HG03045 (cell line): Measurements from ENCODE around the gene SLC6A16.
"Not testable (repeated sequence)": the region's sequence is repeated elsewhere in the genome, so short reads cannot be mapped to it uniquely, and the experiment has no call there.

Experiments
- ATAC-seq: cut with Tn5 transposase; IDR thresholded peaks from one replicate; pipeline ENCODE4 v1.9.1; 2021; ENCODE audit warnings: mild to moderate bottlenecking, moderate library complexity; ENCODE audit not compliant: unreplicated experiment

Gene SLC6A16

DNA sequence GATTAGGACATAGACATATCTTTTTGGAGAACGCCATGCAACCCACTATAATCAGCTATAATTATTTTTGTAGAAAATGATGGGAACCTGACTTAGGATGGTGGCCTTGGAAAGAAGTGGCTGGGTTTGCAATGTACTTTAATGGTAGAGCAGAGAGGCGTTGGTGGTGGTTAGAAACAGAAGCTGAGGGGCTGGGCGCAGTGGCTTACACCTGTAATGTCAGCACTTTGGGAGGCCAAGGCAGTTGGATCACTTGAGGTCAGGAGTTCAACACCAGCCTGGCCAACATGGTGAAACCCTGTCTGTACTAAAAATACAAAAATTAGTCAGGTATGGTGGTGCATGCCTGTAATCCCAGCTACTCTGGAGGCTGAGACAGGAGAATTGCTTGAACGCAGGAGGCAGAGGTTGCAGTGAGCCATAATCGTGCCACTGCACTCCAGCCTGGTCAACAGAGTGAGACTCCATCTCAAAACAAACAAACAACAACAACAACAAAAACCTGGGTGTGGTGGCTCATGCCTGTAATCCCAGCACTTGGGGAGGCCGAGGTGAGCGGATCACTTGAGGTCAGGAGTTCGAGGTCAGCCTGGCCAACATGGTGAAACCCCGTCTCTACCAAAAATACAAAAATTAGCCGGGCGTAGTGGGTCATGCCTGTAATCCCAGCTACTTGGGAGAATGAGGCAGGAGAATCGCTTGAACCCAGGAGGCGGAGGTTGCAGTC, 7.9 kb upstream of the SLC6A16 start:
- ATAC-seq: not testable (repeated sequence)

GRCh38 chr19:49331616-49332055, 6.6 kb upstream of the SLC6A16 start:
- peak; percentile 31 for ATAC-seq

GRCh38 chr19:49331187-49331586, 6.2 kb upstream of the SLC6A16 start:
- ATAC-seq: not testable (repeated sequence)

DNA sequence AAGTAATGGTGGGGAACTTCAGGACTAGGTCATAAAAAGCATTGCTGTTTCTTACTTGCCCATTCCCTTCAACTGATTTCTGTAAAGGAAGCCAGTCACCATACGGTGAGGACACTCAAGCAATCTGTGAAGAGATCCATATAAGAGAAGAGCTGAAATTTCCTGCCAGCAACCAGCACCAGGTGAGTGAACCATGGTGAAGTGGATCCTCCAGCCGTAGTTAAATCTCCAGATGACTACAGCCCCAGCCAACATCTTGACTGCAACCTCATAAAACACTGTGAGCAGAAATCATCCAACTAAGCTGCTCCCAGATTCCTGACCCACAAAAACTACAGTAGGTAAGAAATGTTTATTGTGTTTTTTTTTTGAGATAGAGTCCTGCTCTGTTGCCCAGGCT, 3.8 kb upstream of the SLC6A16 start:
- no peak for ATAC-seq

DNA sequence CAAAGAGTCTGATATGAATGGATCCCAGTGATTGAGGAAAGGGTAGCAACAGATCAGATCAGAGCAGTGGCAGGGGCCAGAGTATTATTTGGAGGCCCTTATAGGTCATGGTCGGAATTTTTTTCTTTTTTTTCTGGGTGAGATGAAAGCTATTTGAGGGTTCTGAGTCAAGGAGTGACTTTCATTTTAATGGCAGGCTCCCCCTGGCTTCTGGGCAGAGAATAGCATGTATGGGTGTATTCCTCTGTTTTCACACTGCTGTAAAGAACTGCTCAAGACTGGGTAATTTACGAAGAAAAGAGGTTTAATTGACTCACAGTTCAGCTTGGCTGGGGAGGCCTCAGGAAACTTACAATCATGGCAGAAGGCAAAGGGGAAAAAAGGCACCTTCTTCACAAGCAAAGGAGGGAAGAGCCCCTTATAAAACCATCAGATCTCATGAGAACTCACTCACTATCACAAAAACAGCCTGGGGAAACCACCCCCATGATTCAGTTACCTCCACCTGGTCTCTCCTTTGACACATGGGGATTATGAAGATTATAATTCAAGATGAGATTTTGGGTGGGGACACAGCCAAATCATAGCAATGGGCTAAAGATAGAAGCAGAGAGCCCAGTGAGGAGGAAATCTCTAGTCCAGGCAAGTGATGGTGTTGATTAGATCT, 3.0 kb upstream of the SLC6A16 start:
- no peak for ATAC-seq

- ATAC-seq: no peak
Measured at GRCh38 chr19:49326165-49326704, 1.2 kb upstream of the SLC6A16 start.

DNA sequence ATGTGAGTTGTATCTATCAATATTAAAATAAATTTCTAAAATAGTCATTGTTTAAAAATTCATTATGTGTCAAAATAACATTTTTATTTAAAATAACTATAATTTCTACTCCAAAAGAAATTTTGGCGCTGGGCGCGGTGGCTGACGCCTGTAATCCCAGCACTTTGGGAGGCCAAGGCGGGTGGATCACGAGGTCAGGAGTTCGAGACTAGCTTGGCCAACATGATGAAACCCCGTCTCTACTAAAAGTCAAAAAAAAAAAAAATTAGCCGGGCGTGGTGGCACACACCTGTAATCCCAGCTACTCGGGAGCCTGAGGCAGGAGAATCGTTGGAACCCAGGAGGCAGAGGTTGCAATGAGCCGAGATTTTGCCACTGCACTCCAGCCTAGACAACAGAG, 765 bp upstream of the SLC6A16 start:
- not testable (repeated sequence) for ATAC-seq

DNA sequence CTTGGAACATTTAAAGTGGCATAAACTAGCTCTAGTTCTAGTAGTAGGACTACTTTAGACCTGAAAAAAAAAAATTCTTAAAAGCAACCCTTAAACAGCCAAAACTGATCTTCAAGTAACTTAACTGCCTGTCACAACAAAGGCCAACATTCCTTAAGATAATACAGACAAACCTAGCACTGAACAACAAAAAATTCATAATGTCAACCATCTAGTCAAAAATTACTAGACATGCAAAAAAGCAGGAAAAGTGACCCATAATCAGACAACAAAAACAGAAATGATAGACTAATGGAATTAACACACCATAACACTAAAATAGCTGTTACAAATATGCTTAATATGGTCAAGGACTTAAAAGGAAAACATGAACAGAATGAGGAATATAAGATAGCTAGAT, 6.7 kb downstream of the SLC6A16 start:
- no peak for ATAC-seq

GRCh38 chr19:49316284-49316683, 8.7 kb downstream of the SLC6A16 start:
- ATAC-seq: no peak

DNA sequence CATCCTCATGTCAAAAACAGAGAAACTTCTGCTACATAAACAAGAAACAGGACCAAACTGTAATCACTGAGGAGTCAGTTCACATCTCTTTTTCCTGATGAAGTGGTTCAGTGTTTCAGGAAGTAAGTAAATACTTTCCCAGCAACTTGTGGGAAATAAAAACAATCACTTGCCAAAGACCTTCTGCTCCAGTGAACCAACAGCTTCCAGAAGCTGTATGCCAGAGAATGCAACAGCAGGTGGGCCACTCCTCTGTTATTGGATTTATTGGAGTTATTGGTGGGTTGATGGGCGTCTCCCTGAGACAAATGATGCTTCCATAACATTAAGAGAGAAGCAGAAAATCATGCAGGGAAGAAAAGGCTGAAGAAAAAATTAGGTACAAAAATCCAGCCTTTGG, 9.9 kb downstream of the SLC6A16 start:
- no peak for ATAC-seq

DNA sequence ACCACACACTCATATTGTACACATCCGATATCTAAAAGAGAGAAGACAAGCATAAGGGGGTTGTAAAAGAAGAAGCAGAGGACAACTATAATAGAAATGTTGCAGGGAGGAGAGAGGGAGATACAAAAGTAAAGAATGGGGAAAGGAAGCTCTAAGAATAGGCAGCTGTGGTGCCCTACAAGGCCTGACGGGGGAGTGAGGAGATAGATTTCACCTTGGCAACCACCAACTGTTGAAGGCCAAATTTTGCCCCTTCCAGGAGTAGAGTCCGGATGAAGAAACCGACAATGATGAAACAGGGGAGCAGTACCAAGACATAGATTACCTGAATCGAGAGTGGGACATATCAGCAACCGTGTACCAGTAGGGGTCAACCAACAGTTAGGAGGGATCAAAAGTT, 15.9 kb downstream of the SLC6A16 start:
- no peak for ATAC-seq

DNA sequence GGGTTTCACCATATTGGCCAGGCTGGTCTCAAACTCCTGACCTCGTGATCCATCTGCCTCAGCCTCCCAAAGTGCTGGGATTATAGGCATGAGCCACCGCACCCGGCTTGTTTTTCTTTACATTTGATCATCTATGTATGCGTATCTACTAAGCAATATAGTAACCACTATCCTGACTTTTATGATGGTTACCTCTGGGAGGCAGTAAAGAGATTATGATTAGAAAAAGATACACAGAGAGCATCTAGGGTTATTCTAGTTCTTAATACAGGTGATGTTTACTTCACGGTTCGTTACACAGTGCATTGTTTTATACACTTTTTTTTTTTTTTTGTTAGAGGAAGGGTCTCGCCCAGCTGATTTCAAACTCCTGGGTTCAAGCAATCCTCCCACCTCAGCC, 18.3 kb downstream of the SLC6A16 start:
- not testable (repeated sequence) for ATAC-seq

DNA sequence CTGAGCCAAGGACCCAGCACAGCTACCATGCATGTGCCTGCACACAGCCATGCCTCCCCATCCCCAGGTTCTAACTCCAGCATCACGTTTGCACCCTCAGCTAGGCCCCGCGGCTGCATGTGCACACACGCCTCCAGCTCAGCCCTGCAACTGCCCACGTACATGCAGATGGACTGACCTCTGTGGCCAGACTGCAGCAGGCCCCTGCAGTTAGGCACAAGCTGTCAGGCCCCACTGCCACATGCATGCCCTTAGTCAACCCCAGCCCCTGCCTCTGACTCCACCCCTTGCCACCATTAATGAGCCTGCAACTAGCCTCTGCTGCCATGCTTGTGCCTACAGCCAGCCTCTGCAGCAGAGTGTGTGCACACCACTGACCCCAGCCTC, 23.1 kb downstream of the SLC6A16 start:
- no peak for ATAC-seq

DNA sequence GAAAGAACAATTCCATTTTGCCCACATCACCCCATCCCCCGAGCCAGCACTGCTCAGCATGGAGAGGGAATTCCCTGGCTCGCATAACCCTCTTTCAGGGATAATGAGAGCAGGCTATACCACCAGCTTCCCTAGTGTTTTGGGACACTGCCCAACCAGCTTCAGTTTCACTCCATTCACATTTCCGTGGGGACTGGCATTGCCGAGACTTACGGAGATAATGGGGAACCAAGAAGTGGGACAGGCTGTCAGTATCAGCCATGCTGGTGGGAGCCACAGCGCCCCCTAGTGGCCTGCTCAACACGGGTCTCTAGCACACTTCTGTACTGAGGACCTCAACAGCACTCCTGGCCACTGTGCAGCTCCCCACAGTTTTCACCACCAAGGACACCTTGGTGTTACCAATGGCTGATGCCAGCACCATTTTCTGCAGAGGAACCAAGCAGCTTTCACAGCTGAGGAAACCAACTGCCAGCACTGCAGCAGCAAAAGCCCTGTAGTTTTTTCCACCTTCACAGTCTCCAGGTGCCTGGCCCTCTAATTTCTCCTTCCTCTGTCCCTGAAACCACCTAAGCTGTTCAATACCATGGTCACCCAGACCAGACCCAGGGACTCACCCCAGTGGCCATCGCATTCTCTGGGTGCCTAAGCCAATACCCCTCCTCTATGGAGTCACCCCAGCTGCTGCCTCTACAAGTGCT, 23.7 kb downstream of the SLC6A16 start:
- no peak for ATAC-seq

DNA sequence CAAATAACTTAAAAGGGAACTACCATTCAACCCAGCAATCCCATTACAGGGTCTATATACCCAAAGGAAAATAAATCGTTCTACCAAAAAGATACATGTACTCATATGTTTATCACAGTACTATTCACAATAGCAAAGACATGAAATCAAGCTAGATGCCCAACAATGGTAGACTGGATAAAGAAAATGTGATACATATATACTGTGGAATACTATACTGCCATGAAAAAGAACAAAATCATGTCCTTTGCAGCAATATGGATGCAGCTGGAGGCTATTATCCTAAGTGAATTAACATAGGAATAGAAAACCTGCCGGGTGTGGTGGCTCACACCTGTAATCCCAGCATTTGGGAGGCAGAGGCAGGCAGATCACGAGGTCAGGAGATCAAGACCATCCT, 26.3 kb downstream of the SLC6A16 start:
- ATAC-seq: not testable (repeated sequence)

DNA sequence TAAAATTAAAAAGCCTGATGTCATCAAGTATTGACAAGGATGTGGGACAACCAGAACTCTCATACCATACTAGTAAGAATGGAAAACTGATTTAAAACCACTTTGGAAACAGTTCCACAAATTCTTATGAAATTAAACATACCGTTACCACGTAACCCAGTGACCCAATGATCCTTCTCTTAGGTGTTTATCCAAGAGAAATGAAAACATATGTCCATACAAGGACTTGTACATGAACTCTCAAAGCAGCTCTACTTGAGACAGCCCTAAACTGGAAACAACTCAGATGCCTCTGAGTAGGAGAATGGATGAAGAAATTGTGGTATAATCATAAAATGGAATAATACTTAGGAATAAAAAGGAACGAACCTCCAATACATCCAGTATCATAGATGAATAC, 27.6 kb downstream of the SLC6A16 start:
- ATAC-seq: no peak

DNA sequence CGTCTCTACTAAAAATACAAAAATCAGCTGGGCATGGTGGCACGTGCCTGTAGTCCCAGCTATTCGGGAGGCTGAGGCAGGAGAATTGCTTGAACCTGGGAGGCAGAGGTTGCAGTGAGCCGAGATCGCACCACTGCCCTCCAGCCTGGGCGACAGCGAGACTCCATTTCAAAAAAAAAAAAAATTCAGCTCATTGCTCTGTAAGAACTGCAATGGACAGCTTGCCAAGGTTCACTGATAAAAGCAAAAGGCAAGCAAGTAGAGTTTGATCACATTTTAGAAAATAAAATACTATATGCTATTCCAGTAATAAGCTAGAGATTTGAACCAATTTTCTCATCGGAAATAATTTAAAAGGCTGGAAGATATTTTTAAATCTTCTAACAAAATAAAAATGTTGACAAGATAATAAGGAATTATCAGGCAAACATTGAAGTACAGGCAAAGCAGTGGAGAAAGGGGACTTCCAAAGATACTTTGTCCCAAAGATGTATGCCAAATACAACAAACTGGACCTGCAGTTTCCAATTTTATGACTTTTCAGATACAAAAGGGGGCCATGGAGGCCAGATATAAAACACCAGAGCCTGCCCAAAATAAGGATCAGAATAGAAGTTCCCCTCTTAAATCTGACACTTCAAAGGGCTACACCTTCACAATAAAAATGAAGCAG, 29.6 kb downstream of the SLC6A16 start:
- ATAC-seq: no peak

DNA sequence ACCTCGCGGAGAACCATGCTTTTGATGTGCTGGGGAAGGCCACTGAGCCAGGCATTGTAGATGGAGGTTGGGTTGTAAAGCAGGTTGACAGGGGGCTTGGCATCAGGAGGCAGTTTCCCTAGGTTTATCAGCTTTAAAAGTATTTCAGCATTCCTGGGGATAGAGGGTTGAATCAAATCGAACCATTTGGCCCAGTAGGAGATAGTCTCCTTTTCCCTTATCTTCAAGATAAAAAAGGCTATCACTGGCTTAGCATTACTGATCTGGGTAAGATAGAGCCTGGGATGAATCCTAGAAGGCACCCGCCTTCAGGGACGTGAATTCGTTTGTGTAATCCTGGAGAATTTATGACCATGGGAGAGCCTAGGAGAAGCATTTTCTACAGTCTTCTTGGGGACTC, 30.6 kb downstream of the SLC6A16 start:
- no peak for ATAC-seq

DNA sequence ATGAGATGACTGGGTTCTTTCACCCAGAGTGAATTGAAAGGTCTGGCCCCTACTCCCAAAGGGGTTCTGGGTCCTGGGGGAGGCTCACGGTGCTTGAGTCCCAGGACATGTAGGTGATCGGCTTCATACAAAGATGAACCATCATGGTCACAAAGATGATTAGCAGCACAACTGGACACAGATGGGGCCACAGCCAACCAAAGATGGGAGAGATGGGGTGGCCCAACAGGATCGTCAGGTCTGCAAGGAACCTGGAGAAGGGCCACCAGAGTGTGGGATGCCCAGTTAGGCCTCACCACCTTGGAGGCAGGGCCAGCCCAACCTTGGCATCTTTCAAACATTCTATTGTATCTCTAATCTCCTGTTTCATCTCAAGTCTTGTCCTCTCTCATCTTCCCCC, 34.5 kb downstream of the SLC6A16 start:
- no peak for ATAC-seq

DNA sequence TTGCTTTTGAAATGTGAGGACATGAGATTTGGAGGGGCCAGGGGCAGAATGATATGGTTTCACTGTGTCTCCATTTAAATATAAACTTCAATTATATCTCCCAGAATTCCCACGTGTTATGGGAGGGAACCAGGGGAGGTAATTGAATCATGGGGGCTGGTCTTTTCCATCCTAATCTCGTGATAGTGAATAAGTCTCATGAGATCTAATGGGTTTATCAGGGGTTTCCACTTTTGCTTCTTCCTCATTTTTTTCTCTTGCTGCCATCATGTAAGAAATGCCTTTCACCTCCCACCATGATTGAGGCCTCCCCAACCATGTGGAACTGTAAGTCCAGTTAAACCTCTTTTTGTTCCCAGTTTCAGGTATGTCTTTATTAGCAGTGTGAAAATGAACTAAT, 35.7 kb downstream of the SLC6A16 start:
- not testable (repeated sequence) for ATAC-seq

- not testable (repeated sequence) for ATAC-seq
Measured at GRCh38 chr19:49288205-49288604, 36.8 kb downstream of the SLC6A16 start.
